ENCODE measurements around the gene TXNDC12. TPM values are rescaled to one million over a fixed set of nuclear protein-coding genes. Genes with fewer than 3 reads are reported as not detected.

The TXNDC12 gene
- total RNA-seq, 1 donor from 2014 or later, result 49.9 TPM

GRCh38 chr1:51989582-51990477 is 65.2 kb downstream of the TXNDC12 start:
- Mint-ChIP-seq H3K27me3 (ENCODE audit: unreplicated experiment) (peaks cover 19% of the 10 kb centered on the region), H3K36me3 (ENCODE audit: low read depth, unreplicated experiment) (peaks cover 10% of the 10 kb centered on the region)

GRCh38 chr1:51988254-51988653 is 66.7 kb downstream of the TXNDC12 start:
- H3K27me3 Mint-ChIP-seq (ENCODE audit: unreplicated experiment), result peaks cover 17% of the 10 kb centered on the region
- H3K4me3 Mint-ChIP-seq (ENCODE audit: unreplicated experiment), result peak overlapping the region; percentile 56
- H3K9me3 Mint-ChIP-seq (ENCODE audit: unreplicated experiment), result no peaks in the 10 kb centered on the region
- H3K4me1 Mint-ChIP-seq (ENCODE audit: unreplicated experiment), result peaks cover 15% of the 10 kb centered on the region
- no peak for DNase-seq (ENCODE audit: low spot score)
- H3K36me3 Mint-ChIP-seq (ENCODE audit: low read depth, unreplicated experiment), result peaks cover 10% of the 10 kb centered on the region
- H3K27ac Mint-ChIP-seq (ENCODE audit: unreplicated experiment), result no peak overlapping the region
- TF ChIP-seq CTCF (IDR thresholded peaks at IDR 0.05; ENCODE audit: unreplicated experiment), result no peak

More at GRCh38 chr1:51989582-51990477, 65.2 kb downstream of the TXNDC12 start:
- H3K4me1 Mint-ChIP-seq (ENCODE audit: unreplicated experiment), result peaks cover 15% of the 10 kb centered on the region
- H3K4me3 Mint-ChIP-seq (ENCODE audit: unreplicated experiment), result peak overlapping the region; percentile 91
- no peaks in the 10 kb centered on the region for H3K9me3 Mint-ChIP-seq (ENCODE audit: unreplicated experiment)
- no peak for TF ChIP-seq CTCF (IDR thresholded peaks at IDR 0.05; ENCODE audit: unreplicated experiment)
- H3K27ac Mint-ChIP-seq (ENCODE audit: unreplicated experiment), result peak overlapping the region; percentile 42
- peak; percentile 7 for DNase-seq (ENCODE audit: low spot score)

- TF ChIP-seq CTCF (IDR thresholded peaks at IDR 0.05; ENCODE audit: unreplicated experiment), result no peak
- H3K36me3 Mint-ChIP-seq (ENCODE audit: low read depth, unreplicated experiment), result peaks cover 10% of the 10 kb centered on the region
Measured at GRCh38 chr1:51986718-51987117, 68.3 kb downstream of the TXNDC12 start.

GRCh38 chr1:51982161-51982560 is 72.8 kb downstream of the TXNDC12 start:
- H3K4me1 Mint-ChIP-seq (ENCODE audit: unreplicated experiment), result no peaks in the 10 kb centered on the region
- no peak for TF ChIP-seq CTCF (IDR thresholded peaks at IDR 0.05; ENCODE audit: unreplicated experiment)
- H3K4me3 Mint-ChIP-seq (ENCODE audit: unreplicated experiment), result no peak overlapping the region
- H3K9me3 Mint-ChIP-seq (ENCODE audit: unreplicated experiment), result no peaks in the 10 kb centered on the region
- peaks cover 1% of the 10 kb centered on the region for H3K36me3 Mint-ChIP-seq (ENCODE audit: low read depth, unreplicated experiment)
- DNase-seq (ENCODE audit: low spot score), result no peak
- no peak overlapping the region for H3K27ac Mint-ChIP-seq (ENCODE audit: unreplicated experiment)
- no peaks in the 10 kb centered on the region for H3K27me3 Mint-ChIP-seq (ENCODE audit: unreplicated experiment)

More at GRCh38 chr1:51986718-51987117, 68.3 kb downstream of the TXNDC12 start:
- DNase-seq (ENCODE audit: low spot score), result no peak
- H3K9me3 Mint-ChIP-seq (ENCODE audit: unreplicated experiment), result no peaks in the 10 kb centered on the region
- H3K4me3 Mint-ChIP-seq (ENCODE audit: unreplicated experiment), result no peak overlapping the region
- no peak overlapping the region for H3K27ac Mint-ChIP-seq (ENCODE audit: unreplicated experiment)
- H3K4me1 Mint-ChIP-seq (ENCODE audit: unreplicated experiment), result peaks cover 15% of the 10 kb centered on the region
- peaks cover 11% of the 10 kb centered on the region for H3K27me3 Mint-ChIP-seq (ENCODE audit: unreplicated experiment)

- no peaks in the 10 kb centered on the region for H3K4me1 Mint-ChIP-seq (ENCODE audit: unreplicated experiment)
- no peak for TF ChIP-seq CTCF (IDR thresholded peaks at IDR 0.05; ENCODE audit: unreplicated experiment)
- H3K9me3 Mint-ChIP-seq (ENCODE audit: unreplicated experiment), result no peaks in the 10 kb centered on the region
- no peak overlapping the region for H3K27ac Mint-ChIP-seq (ENCODE audit: unreplicated experiment)
- H3K36me3 Mint-ChIP-seq (ENCODE audit: low read depth, unreplicated experiment), result peaks cover 7% of the 10 kb centered on the region
- DNase-seq (ENCODE audit: low spot score), result no peak
- no peak overlapping the region for H3K4me3 Mint-ChIP-seq (ENCODE audit: unreplicated experiment)
- no peaks in the 10 kb centered on the region for H3K27me3 Mint-ChIP-seq (ENCODE audit: unreplicated experiment)
Measured at GRCh38 chr1:51981555-51981954, 73.4 kb downstream of the TXNDC12 start.
